ENCODE results near the gene NPM1. TPM values are rescaled to one million over a fixed set of nuclear protein-coding genes. Genes with fewer than 3 reads are reported as not detected.

Gene NPM1
- total RNA-seq, 2 donors from 2014 or later: 558 to 996 TPM

DNA sequence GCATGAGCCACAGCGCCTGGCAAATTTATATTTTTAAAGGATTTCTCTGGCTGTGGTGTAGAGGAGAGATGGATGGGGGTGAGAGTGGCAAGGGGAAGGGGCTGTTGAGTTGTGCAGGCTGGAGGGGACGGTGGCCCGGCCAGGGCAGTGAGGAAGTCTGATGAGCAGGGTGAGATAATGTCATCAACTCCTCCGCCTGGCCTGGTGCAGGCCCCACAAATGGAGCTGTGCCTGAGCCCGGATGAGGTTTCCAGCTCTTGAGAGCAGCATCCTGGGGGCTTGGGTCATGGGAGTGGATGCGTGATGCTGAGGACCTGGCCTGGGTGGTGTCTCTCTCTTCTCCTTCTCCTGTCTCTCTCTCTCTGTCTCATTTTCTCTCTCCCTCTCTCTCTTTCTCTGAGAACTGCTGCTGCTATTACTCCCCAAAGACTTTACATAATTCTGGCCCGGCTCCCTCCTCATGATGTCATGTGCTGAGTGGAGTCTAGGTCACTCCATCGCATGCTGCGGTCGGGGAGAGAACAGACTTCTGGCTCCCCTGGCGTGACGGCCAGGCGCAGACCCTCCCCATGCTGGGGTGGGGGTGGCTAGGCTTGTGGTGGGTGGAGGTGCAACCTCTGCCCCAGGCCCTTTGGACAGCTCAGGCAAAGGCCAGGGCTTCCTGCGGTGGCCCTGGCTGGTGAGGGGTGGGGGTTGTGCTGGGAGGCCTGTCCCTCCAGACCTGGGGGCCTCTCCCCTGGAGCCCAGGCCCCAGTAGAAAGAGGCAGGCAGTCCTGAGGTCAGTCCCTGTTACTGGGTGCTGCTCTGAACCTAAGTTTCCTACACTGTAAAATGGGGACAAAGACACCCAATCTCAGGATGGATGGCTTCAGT, 58.2 kb downstream of the NPM1 start:
- no peak overlapping the region for H3K27ac ChIP-seq
- TF ChIP-seq CTCF (IDR thresholded peaks at IDR 0.05): no peak

GRCh38 chr5:171447226-171447625, 59.6 kb downstream of the NPM1 start:
- Histone ChIP-seq H3K27ac (no peak overlapping the region), H3K9me3 (no peaks in the 10 kb centered on the region), H3K4me1 (no peaks in the 10 kb centered on the region), H3K9ac (ENCODE audit: low read depth in 2 of 2, low read length in 2 of 2) (no peak overlapping the region), H3K36me3 (no peaks in the 10 kb centered on the region), H3K4me3 (no peak overlapping the region), H3K27me3 (no peaks in the 10 kb centered on the region)
- DNase-seq: no peak
- intact Hi-C loops (cut with DNase I): no loop called here
- no peak for TF ChIP-seq CTCF (IDR thresholded peaks at IDR 0.05)

More for the DNA sequence above, 58.2 kb downstream of the NPM1 start:
- intact Hi-C loops (cut with DNase I): no loop called here
- Histone ChIP-seq H3K27me3 (no peaks in the 10 kb centered on the region), H3K4me1 (no peaks in the 10 kb centered on the region), H3K36me3 (no peaks in the 10 kb centered on the region), H3K9me3 (no peaks in the 10 kb centered on the region), H3K4me3 (no peak overlapping the region), H3K9ac (ENCODE audit: low read depth in 2 of 2, low read length in 2 of 2) (no peak overlapping the region)
- no peak for DNase-seq

GRCh38 chr5:171449426-171449825, 61.8 kb downstream of the NPM1 start:
- Histone ChIP-seq H3K4me3 (no peak overlapping the region), H3K9ac (ENCODE audit: low read depth in 2 of 2, low read length in 2 of 2) (no peak overlapping the region), H3K27me3 (no peaks in the 10 kb centered on the region), H3K36me3 (no peaks in the 10 kb centered on the region), H3K4me1 (no peaks in the 10 kb centered on the region), H3K9me3 (no peaks in the 10 kb centered on the region), H3K27ac (no peak overlapping the region)
- no peak for TF ChIP-seq CTCF (IDR thresholded peaks at IDR 0.05)
- DNase-seq: no peak
- intact Hi-C loops (cut with DNase I): no loop called here

- no peak overlapping the region for H3K27ac ChIP-seq
Observed at GRCh38 chr5:171450423-171451331, 63.0 kb downstream of the NPM1 start.

More at GRCh38 chr5:171450423-171451331, 63.0 kb downstream of the NPM1 start:
- no peaks in the 10 kb centered on the region for H3K4me1 ChIP-seq
- H3K36me3 ChIP-seq: no peaks in the 10 kb centered on the region
- H3K27me3 ChIP-seq: no peaks in the 10 kb centered on the region
- H3K9me3 ChIP-seq: no peaks in the 10 kb centered on the region
- TF ChIP-seq CTCF (IDR thresholded peaks at IDR 0.05): no peak
- H3K9ac ChIP-seq (ENCODE audit: low read depth in 2 of 2, low read length in 2 of 2): peak overlapping the region in 1 of 2 donors; percentile 2
- intact Hi-C loops (cut with DNase I): no loop called here
- DNase-seq: peak; percentile 33
- H3K4me3 ChIP-seq: peak overlapping the region; percentile 40
